Mammary epithelial cell (primary cell): ENCODE results near the gene FNBP1.

Source experiments
- CTCF ChIP-seq, 2 donors: IDR thresholded peaks in 1 of 2; conservative IDR thresholded peaks in 1 of 2; 2 replicates each; pipeline ENCODE4 v1.5.1; 2011 to 2012; ENCODE audit warnings: inconsistent platforms in 2 of 2, low read length in 2 of 2, mild to moderate bottlenecking in 2 of 2, control low read depth in 1 of 2, low read depth in 1 of 2; ENCODE audit not compliant: insufficient read depth in 1 of 2; ENCODE audit errors: extremely low read depth in 1 of 2
- EZH2 ChIP-seq: IDR thresholded peaks from 2 replicates; pipeline ENCODE4 v1.6.1; 2012; ENCODE audit warnings: low read length, inconsistent platforms, borderline replicate concordance

GRCh38 chr9:129989740-129990139 lies 53.2 kb downstream of the FNBP1 start:
- no peak for TF ChIP-seq CTCF (conservative IDR thresholded peaks at IDR 0.05 in 1 of 2, IDR thresholded peaks at IDR 0.05 in 1 of 2; ENCODE audit: extremely low read depth in 1 of 2, insufficient read depth in 1 of 2, low read depth in 1 of 2, low read length in 2 of 2)
- TF ChIP-seq EZH2 = no peak
